Astrocyte of the spinal cord (primary cell): Measurements from ENCODE around the gene PRRC2C.

Source experiments
- DNase-seq: peaks from one replicate; pipeline ENCODE4 v3.0.0; 2011; ENCODE audit warnings: low read depth, low spot score
- H3K4me3 ChIP-seq: 2 replicates; pipeline ENCODE4 v1.5.1; 2011; ENCODE audit warnings: low read depth, mild to moderate bottlenecking, low read length, moderate library complexity
- in situ Hi-C: cut with HindIII; loops from 2 replicates; pipeline ENCODE4 v1.10.0; 2017; ENCODE audit warnings: low sequenced_read_pairs
- TF ChIP-seq, protein P1 (sequence below): IDR thresholded peaks from 2 replicates; pipeline ENCODE4 v1.5.1; 2012; ENCODE audit warnings: low read depth, mild to moderate bottlenecking, low read length, inconsistent platforms

Gene PRRC2C

DNA sequence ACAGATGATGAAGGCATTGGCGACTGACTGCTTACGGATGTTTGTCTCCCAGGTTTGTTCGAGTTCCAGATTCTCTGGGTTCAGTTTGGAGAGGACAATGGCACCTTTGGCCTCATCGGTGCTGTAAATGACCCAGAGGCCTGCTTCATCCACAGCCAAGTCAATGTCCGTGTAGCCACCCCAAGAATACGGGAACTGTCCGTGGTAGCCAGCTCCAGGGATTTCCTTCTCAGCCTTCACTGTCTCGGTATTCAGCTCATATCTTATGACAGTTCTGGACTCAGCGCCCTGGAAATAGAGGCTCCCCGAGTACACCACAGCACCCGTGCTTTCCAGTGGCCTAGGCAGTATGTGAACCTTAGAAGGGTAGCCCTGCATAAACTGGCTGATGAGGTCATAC, 150.8 kb downstream of the PRRC2C start:
- TF ChIP-seq, protein P1, sequence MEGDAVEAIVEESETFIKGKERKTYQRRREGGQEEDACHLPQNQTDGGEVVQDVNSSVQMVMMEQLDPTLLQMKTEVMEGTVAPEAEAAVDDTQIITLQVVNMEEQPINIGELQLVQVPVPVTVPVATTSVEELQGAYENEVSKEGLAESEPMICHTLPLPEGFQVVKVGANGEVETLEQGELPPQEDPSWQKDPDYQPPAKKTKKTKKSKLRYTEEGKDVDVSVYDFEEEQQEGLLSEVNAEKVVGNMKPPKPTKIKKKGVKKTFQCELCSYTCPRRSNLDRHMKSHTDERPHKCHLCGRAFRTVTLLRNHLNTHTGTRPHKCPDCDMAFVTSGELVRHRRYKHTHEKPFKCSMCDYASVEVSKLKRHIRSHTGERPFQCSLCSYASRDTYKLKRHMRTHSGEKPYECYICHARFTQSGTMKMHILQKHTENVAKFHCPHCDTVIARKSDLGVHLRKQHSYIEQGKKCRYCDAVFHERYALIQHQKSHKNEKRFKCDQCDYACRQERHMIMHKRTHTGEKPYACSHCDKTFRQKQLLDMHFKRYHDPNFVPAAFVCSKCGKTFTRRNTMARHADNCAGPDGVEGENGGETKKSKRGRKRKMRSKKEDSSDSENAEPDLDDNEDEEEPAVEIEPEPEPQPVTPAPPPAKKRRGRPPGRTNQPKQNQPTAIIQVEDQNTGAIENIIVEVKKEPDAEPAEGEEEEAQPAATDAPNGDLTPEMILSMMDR = no peak
- in situ Hi-C loops = no loop called here
- DNase-seq = no peak
- H3K4me3 ChIP-seq = no peak overlapping the region

DNA sequence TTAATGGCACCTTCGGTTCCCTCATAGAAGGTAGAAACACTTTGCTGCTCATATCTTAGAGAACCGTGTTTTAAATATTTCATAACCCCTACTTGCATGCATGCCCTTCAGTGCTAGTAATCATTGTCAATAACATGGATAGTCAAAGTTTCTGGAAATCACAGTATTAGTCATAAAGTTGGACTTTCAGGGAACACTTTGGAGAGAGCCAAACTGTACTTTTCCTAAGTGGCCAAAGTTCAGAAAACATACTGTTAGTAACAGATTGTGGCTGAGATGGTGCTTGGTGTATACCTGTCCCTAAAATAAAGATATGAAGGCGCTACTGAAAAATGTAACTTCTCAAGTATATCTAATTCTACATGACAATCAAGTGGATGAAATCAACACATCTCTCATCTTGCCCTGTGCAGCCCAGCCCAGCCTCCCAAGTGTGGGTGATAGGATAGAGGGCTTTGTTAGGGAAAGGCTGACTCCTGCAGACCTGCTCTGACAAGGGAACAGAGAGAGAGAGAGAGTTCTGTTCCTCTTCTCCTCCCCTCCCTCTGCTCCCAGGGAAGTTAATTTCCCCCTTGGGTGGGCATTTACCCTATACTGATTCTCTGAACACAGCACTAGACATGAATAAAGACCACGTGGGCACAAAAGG, 152.7 kb downstream of the PRRC2C start:
- no peak for DNase-seq
- no peak overlapping the region for H3K4me3 ChIP-seq
- in situ Hi-C loops = no loop called here
- TF ChIP-seq, protein P1 = no peak

DNA sequence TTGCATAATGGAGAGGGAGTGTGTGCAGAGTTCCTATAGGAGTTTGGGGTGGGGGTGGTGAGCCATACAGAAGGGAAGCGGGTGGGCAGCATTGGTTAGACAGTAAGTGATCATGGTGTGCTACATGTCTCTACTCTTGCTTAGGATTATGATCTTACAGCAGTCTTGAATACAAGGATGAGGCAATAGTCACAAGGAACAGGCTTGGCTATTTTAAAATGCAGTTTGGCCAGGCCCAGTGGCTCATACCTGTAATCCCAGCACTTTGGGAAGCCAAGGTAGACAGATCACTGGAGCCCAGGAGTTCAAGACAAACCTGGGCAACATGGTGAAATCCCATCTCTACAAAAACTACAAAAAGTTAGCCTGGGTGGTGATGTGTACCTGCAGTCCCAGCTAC, 154.9 kb downstream of the PRRC2C start:
- no peak for DNase-seq
- TF ChIP-seq, protein P1 = no peak
- no peak overlapping the region for H3K4me3 ChIP-seq
- in situ Hi-C loops = no loop called here

DNA sequence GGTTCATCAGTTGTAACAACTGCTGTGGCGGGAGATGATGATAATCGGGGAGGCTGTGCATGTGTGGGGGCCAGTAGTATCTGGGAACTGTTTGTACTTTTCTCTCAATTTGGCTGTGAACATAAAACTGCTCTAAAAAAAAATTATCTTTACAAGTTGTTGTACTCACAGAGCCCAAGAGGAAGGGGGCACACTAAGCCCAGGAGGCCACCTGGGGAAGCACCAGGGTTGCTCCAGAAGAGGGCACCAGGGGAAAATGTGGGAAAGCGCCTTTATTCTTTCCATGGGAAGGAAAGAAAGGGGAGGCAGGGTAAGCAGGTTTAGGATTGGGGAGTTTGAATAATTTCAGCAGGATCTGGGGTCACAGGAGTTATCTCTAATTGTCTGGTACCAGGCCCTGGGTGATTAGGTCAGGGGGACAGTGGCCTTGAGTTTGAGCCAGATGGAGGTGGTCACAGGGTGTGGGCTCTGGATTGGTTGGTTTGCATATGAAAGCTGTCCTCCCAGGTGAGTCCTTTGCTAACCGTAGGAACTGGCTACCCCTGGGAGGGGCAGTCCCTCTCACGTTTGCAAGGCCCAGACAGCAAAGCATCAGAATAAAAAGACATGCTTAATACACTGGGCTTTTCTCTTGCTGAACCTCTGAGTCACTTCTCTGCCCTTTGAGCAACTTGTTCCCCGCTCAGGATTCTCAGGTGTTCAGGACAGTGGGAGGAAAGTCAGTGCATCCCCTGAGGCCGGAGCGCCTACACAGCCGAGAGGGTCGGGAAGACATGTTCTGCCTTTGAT, 155.9 kb downstream of the PRRC2C start:
- no peak for DNase-seq
- H3K4me3 ChIP-seq = no peak overlapping the region
- TF ChIP-seq, protein P1 = no peak
- in situ Hi-C loops = no loop called here

DNA sequence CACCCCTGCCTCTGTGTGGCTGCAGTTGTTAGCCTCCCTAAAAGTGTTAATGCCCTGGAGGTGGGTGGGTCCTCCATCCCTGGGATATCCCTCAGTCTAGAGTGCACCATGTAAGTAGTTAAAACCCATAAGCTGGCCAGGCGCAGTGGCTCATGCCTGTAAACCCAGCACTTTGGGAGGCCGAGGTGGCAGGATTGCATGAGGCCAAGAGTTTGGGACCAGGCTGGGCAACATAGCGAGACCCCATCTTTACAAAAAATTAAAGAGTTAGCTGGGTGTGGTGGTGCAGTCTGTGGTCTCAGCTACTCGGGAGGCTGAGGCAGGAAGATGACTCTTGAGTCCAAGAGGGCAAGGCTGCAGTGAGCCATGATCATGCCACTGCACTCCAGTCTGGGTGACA, 156.9 kb downstream of the PRRC2C start:
- no peak overlapping the region for H3K4me3 ChIP-seq
- TF ChIP-seq, protein P1 = no peak
- in situ Hi-C loops = no loop called here
- no peak for DNase-seq
